Stimulated activated CD8-positive, alpha-beta memory T cell treated with anti-CD3 and anti-CD28 coated beads, Interleukin-4, amount 100 ng/mL, for 24 hours (primary cell): ENCODE results near the gene CD47.

Experiments
- DNase-seq: peaks from one replicate; pipeline ENCODE4 v3.0.0-alpha.2; 2020; ENCODE audit warnings: low read depth

Gene CD47

GRCh38 chr3:108117241-108117775, 26.5 kb upstream of the CD47 start:
- no peak for DNase-seq

DNA sequence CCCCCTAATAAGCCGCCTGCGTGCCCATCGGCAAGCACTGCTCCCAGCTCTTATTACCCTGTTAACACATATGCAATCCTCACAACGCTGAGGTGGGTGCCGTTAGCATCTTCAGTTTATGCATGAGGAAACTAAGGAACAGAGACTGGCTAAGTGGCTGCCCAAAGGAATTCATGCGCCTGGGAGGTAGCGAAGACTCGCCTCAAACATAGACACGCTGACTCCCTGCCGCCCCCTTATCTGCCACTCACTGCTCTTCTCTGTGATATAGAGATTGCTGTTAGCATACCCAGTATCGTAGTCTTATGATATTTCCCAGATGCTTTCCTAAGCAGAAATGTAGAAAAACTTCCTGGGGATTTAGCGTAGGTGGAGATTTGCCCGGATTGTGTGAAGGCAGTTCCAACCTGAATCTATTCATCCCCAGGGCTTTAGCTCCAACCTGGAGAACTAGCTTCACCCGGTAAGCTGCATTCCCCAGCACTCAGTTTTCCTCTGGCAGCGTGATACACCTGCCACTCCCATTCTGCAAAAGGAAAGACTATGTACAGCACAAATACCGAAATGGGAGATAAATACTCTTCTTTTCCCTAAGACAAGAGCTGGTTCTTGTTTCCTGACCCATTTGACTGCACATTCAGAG, 23.7 kb upstream of the CD47 start:
- DNase-seq, result no peak

- DNase-seq, result no peak
Measured at GRCh38 chr3:108113975-108114374, 23.1 kb upstream of the CD47 start.

GRCh38 chr3:108110934-108111333, 20.1 kb upstream of the CD47 start:
- no peak for DNase-seq

GRCh38 chr3:108108416-108108815, 17.6 kb upstream of the CD47 start:
- DNase-seq, result no peak

- no peak for DNase-seq
Measured at GRCh38 chr3:108106449-108106848, 15.6 kb upstream of the CD47 start.

DNA sequence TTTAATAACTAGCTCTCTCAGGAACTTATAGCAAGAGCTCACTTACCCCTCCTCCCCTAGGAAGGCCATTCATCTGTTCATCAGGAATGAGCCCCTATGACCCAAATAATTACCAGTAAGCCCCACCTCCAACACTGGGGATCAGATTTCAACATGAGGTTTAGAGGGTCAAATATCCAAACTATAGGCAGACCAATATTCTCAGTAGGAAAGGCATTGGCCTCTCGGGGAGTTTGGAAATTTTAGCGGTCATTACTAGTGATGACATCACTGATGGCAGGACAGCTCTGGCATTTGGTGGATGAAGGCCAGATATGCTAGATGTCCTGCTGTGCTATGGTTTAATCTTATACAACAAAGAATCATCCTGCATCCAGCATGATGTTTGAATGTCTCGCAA, 15.2 kb upstream of the CD47 start:
- DNase-seq, result no peak

- no peak for DNase-seq
Measured at GRCh38 chr3:108103886-108104797, 13.3 kb upstream of the CD47 start.

DNA sequence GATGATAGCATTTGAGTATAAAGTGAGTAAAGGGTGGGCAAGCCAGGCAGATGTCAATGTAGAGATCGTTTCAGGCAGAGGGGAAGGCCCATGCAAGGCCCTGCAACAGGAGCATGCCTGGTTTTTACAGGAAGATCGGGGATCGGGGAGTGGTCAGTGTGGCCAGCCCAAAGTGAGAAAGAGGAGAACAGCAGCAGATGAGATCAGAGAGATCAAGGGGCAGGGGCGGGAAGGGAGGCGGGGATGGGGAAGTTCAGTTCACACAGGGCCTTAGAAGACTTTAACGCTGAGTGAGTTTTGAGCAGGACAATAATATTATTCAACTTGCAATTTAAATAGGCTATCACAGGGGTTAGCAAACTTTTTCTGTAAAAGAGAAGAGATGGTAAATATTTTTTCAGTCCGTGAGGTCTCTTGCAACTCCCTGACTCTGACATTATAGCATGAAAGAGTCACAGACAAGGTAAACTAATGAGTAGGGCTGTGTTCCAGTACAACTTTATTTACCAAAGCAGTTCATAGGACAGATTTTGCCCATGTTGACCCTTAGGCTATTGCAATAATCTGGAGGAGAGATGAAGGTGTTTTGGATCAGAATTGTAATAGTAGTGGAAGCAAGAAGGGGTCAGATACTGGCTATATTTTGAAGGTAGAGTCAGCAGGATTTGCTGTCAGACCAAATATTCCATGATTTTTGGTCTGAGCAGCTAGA, 12.4 kb upstream of the CD47 start:
- DNase-seq, result no peak

DNA sequence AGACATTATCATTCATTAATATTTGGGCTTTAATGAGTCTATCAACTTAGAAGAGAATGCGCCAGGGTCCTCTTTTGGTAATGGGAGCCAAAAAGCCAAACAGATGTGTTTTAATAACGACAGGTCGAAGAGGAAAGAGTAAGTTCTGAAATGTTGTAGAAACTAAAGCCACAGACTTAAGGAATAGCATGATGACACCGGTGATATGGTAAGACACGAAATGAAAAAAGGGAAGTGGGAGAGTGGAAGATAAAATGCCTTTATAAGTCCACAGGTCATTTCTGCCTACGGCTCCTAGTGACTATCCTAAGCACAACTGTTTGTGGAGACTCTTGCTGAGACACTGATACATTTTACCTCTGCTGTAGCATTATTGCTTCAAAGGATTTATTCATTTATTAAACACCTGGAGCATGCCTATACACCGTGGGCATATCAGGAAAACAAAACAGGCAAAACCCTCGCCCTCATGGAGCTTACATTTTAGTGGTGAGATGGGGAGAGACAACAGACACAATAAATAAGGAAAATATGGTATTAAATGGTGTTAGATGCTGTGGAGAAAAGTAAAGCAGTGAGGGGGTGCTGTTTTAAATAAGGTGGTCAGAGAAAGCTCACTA, 11.7 kb upstream of the CD47 start:
- DNase-seq, result no peak

DNA sequence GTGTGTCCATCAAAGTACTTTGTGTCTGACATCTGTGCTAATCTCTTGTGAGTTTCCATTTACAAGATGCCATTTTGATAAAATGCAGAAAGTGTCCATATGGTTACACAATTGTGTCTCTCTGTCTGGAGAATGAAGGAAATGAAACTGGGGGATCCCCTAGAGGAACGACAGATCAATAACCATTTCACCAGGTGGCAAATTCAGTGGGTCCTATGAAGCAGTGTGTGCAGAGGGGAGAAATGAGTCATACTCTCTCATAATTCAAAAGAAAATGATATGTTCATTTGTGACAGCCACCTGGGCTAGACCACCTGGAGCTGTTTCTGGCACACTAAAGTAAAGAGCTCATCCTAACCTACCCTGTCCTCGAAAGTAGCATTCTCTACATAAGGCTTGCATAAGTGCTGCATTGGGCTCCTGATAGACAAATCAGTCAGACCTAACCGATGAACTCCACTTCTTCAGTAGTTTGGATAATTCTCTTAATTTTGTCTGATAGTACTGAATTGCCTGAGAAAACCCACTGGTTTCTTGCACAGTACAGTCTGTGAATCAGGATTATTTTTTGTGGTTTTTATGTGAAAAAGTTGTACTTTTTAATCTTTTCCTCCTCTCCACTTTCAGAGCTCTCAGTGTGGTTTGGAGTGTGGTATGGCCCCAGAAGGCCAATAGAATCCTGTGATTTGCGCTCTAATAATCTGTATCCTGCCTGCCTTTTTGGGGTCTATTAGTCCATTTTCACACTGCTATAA, 10.3 kb upstream of the CD47 start:
- no peak for DNase-seq

DNA sequence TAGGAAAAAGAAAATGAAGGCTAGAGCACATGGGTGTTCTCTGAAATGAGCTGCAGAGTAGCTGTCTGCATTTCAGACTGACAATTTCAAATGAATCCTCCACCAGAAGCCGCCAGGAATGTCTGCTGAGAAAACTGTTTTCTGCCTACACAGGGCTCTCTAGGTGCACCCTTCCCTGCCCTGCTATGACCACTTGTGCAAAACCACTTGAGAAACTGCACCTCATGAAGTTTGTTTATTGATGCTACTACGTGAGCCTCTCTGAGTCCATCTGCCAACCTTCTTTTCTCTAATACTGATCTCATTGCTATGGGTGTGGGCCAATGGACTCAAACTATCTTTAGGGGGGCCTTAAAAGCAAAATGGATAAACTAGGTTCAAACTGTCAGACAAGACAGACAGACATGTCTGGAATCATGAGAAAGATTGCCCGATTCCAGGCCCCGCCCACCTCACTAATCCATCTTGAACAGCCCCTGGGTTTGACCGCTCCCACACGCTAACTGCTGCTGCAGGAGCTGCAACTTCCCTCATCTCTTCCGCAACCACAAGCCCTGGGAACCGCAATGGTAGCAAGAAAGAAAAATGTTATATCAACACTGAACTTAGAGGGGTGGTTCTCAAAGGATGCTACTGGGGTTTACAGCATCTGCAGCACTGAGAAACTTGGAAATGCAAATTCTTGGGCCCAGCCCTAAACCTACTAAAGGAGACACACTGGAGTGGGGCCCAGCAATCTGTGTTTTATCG, 9.0 kb upstream of the CD47 start:
- peak; percentile 21 for DNase-seq

DNA sequence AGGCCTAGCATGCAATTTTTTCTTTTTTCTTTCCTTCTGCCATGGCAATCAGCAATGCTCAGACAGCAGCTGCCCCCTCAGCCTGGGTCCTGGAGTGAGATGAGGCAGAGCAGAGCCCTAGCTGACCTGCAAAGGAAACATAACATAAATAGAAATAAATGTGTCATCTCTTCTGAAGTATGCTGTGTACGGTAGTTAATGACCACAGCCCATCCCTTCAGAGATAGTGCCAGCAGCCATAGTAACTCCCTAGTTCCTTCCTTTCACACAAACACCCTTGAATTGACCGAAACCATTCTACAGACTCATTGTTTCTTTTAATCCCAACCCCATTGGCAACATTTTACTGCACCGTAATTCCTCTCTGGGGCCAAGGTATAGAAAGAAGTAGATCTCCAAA, 8.4 kb upstream of the CD47 start:
- DNase-seq, result no peak

- DNase-seq, result no peak
Measured at GRCh38 chr3:108098003-108098370, 7.2 kb upstream of the CD47 start.

- DNase-seq, result no peak
Measured at GRCh38 chr3:108097322-108098002, 6.6 kb upstream of the CD47 start.

DNA sequence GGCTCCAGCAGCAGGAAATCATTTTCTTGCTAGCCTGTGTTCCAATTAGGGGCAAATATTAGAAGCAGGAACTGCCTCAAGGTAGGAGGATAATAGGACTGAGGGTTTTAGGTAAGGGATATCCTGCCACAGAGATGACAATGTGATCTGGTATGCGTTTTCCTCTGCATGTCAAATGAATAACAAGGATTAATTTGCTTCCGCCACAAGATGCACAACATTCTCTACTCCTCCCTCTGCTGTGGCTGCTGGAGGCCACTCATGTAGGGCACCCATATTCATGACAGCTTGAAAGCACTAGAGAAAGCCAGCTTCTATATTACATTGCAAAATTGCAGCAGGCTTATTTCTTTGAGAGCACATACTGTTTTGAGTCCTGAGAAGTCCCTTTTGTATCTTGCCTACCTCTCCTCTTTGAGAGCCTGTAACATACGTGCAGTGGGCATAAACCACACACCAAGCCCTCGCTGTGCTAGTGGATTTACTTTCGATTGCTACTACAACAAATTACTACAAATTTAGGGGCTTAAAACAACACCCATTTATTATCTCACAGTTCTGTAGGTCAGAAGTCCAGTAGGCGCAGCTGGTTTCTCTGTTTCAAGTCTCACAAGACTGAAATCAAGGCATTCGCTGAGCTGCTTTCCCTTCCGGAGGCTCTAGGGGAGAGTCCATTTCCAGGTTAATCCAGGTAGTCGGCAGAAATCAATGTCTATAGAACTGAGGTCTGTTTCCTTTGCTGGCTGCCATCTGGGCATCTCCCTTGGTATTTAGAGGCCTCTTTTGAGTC, 5.9 kb upstream of the CD47 start:
- DNase-seq, result no peak

GRCh38 chr3:108093616-108094015, 2.8 kb upstream of the CD47 start:
- no peak for DNase-seq

DNA sequence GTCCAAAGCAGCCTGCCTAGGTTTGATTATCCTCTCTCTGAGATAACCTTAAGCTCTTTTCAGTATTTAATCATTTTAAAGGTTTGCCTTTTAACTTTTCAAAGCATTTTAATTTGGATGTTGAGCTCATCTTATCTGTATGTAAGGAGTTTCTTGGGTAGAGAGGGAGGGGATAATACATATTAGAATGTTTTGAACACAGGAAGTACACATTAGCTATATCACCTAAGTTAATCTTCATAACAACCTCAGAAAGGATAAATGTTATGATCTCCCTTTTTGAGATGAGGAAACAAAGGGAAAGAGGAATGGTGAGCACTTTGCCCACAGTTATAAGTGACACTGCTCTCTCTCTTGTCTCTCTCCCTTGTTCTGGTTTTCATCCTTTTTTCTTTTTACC, 2.2 kb upstream of the CD47 start:
- DNase-seq, result no peak

GRCh38 chr3:108092501-108092900, 1.7 kb upstream of the CD47 start:
- no peak for DNase-seq
